Mammary epithelial cell (primary cell): ENCODE data around the gene FBXO30.

Experiments
- CTCF ChIP-seq, 2 donors: IDR thresholded peaks in 1 of 2; conservative IDR thresholded peaks in 1 of 2; 2 replicates each; pipeline ENCODE4 v1.5.1; 2011 to 2012; ENCODE audit warnings: inconsistent platforms in 2 of 2, low read length in 2 of 2, mild to moderate bottlenecking in 2 of 2, control low read depth in 1 of 2, low read depth in 1 of 2; ENCODE audit not compliant: insufficient read depth in 1 of 2; ENCODE audit errors: extremely low read depth in 1 of 2
- EZH2 ChIP-seq: IDR thresholded peaks from 2 replicates; pipeline ENCODE4 v1.6.1; 2012; ENCODE audit warnings: low read length, inconsistent platforms, borderline replicate concordance

DNA sequence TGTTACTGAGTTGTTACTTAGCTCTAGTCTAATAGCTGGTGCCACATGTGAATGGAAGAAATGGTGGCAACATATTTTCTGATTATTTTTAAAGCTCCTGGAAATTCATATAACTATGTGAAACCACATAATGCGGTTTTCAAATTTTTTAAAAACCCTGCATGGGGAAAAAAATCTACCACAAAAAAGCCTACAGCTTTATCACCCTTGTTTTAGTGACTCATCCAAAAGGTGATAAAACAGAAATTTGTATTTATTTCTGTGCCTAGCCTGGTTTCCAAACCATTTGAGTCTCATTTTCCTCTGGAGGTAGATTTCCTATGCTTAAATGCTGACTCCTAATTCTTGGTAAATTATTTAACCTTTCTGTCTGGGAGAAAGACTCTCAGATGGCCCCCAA is 5.4 kb upstream of the FBXO30 start:
- TF ChIP-seq CTCF (conservative IDR thresholded peaks at IDR 0.05 in 1 of 2, IDR thresholded peaks at IDR 0.05 in 1 of 2; ENCODE audit: extremely low read depth in 1 of 2, insufficient read depth in 1 of 2, low read depth in 1 of 2, low read length in 2 of 2) (no peak), EZH2 (no peak)
